CD8-positive, alpha-beta memory T cell (primary cell): ENCODE data around the gene GPC6. TPM values are rescaled to one million over a fixed set of nuclear protein-coding genes. Genes with fewer than 3 reads are reported as not detected.

Experiments
- CTCF ChIA-PET: fragments of 350-600 bp; sonication (Branson Sonifier 250); formaldehyde crosslinking; loops from one replicate; lab custom pipeline; 2021; ENCODE audit warnings: antibody characterized with exemption; lab: Charles Lee
- POLR2A ChIA-PET: fragments of 350-600 bp; sonication (Branson Sonifier 250); formaldehyde crosslinking; loops from one replicate; lab custom pipeline; 2021; ENCODE audit warnings: antibody characterized with exemption; lab: Charles Lee
- DNase-seq, 5 donors: peaks; one replicate each; pipeline versions ENCODE4 v3.0.0 to v3.0.0-alpha.2; 2020 to 2022; ENCODE audit warnings: mixed read lengths in 1 of 5
- H3K27ac ChIP-seq: one replicate; pipeline ENCODE4 v1.7.0; 2013; ENCODE audit warnings: low read depth, mild to moderate bottlenecking, low read length, moderate library complexity
- H3K27me3 ChIP-seq: 2 replicates; pipeline ENCODE4 v1.7.0; 2013; ENCODE audit warnings: low read length, mild to moderate bottlenecking; ENCODE audit not compliant: insufficient read depth, poor library complexity, severe bottlenecking
- H3K36me3 ChIP-seq: 2 replicates; pipeline ENCODE4 v1.7.0; 2013; ENCODE audit warnings: mild to moderate bottlenecking, low read length, moderate library complexity; ENCODE audit not compliant: insufficient read depth
- H3K4me1 ChIP-seq: 2 replicates; pipeline ENCODE4 v1.7.0; 2013; ENCODE audit warnings: mild to moderate bottlenecking, low read length, moderate library complexity; ENCODE audit not compliant: insufficient read depth
- H3K4me3 ChIP-seq: 2 replicates; pipeline ENCODE4 v1.7.0; 2013; ENCODE audit warnings: mild to moderate bottlenecking, low read length
- H3K9me3 ChIP-seq: 2 replicates; pipeline ENCODE4 v1.7.0; 2013; ENCODE audit warnings: mild to moderate bottlenecking, low read length
- H3K27ac Mint-ChIP-seq, 8 donors: one replicate each; pipeline ENCODE4 v1.8.0; 2020 to 2021; ENCODE audit warnings: mixed read lengths in 8 of 8, mild to moderate bottlenecking in 6 of 8, inconsistent platforms in 3 of 8, moderate library complexity in 3 of 8
- H3K27me3 Mint-ChIP-seq, 2 donors: one replicate each; pipeline ENCODE4 v1.8.0; 2020 to 2021; ENCODE audit warnings: mixed read lengths in 2 of 2, mild to moderate bottlenecking in 1 of 2, moderate library complexity in 1 of 2
- H3K36me3 Mint-ChIP-seq, 3 donors: one replicate each; pipeline ENCODE4 v1.8.0; 2020 to 2021; ENCODE audit warnings: mixed read lengths in 3 of 3, inconsistent platforms in 1 of 3, mild to moderate bottlenecking in 1 of 3
- H3K4me1 Mint-ChIP-seq, 3 donors: one replicate each; pipeline ENCODE4 v1.8.0; 2020 to 2021; ENCODE audit warnings: mixed read lengths in 3 of 3, inconsistent platforms in 1 of 3, mild to moderate bottlenecking in 1 of 3
- H3K4me3 Mint-ChIP-seq, 7 donors: one replicate each; pipeline ENCODE4 v1.8.0; 2020 to 2021; ENCODE audit warnings: mixed read lengths in 7 of 7, mild to moderate bottlenecking in 6 of 7, moderate library complexity in 4 of 7, inconsistent platforms in 2 of 7
- H3K9me3 Mint-ChIP-seq, 5 donors: one replicate each; pipeline ENCODE4 v1.8.0; 2020 to 2022; ENCODE audit warnings: mixed read lengths in 5 of 5, mild to moderate bottlenecking in 3 of 5, moderate library complexity in 2 of 5, inconsistent platforms in 1 of 5
- polyA plus RNA-seq: library from polyadenylated mRNA; unstranded; fragments of 300-500 nt; fragmentation: Illumina TruSeq; gene quantifications from one replicate; pipeline ENCODE4 v1.2.3, GENCODE V29; 2021
- total RNA-seq, 2 experiments: library from RNA; stranded (reverse); gene quantifications; one replicate each; pipeline ENCODE4 v1.2.3, GENCODE V29; 2021

Gene GPC6
- total and polyA plus RNA-seq, 3 experiments from 2014 or later, result not detected

GRCh38 chr13:94057618-94058186, 831.1 kb downstream of the GPC6 start:
- Histone ChIP-seq H3K27me3 (no peaks in the 10 kb centered on the region), H3K4me3 (no peak overlapping the region), H3K9me3 (no peaks in the 10 kb centered on the region), H3K36me3 (no peaks in the 10 kb centered on the region), H3K27ac (no peak overlapping the region), H3K4me1 (no peaks in the 10 kb centered on the region)
- Mint-ChIP-seq H3K27ac (no peak overlapping the region), H3K4me3 (no peak overlapping the region), H3K36me3 (no peaks in the 10 kb centered on the region), H3K27me3 (peaks cover 1 to 8% of the 10 kb centered on the region in 2 donors), H3K4me1 (no peaks in the 10 kb centered on the region), H3K9me3 (no peaks in the 10 kb centered on the region)
- ChIA-PET POLR2A (no interaction called here), CTCF (no interaction called here)
- DNase-seq, result no peak

GRCh38 chr13:94058821-94059360, 832.3 kb downstream of the GPC6 start:
- Mint-ChIP-seq H3K4me3 (no peak overlapping the region), H3K27me3 (peaks cover 0 to 1% of the 10 kb centered on the region in 2 donors), H3K9me3 (no peaks in the 10 kb centered on the region), H3K27ac (no peak overlapping the region), H3K36me3 (no peaks in the 10 kb centered on the region), H3K4me1 (no peaks in the 10 kb centered on the region)
- Histone ChIP-seq H3K4me3 (no peak overlapping the region), H3K27me3 (no peaks in the 10 kb centered on the region), H3K9me3 (no peaks in the 10 kb centered on the region), H3K36me3 (no peaks in the 10 kb centered on the region), H3K27ac (no peak overlapping the region), H3K4me1 (no peaks in the 10 kb centered on the region)
- CTCF ChIA-PET, result no interaction called here
- POLR2A ChIA-PET, result no interaction called here
- DNase-seq, result no peak

GRCh38 chr13:94061301-94061700, 834.7 kb downstream of the GPC6 start:
- POLR2A ChIA-PET, result no interaction called here
- no peaks in the 10 kb centered on the region for H3K4me1 Mint-ChIP-seq
- no peak overlapping the region for H3K27ac ChIP-seq
- H3K9me3 Mint-ChIP-seq, result no peaks in the 10 kb centered on the region
- no peaks in the 10 kb centered on the region for H3K9me3 ChIP-seq
- H3K27me3 ChIP-seq, result no peaks in the 10 kb centered on the region
- no peak overlapping the region for H3K4me3 ChIP-seq
- no peak overlapping the region for H3K4me3 Mint-ChIP-seq
- CTCF ChIA-PET, result no interaction called here
- DNase-seq, result no peak
- no peaks in the 10 kb centered on the region for H3K27me3 Mint-ChIP-seq
- no peaks in the 10 kb centered on the region for H3K36me3 ChIP-seq
- no peaks in the 10 kb centered on the region for H3K4me1 ChIP-seq
- no peaks in the 10 kb centered on the region for H3K36me3 Mint-ChIP-seq
- no peak overlapping the region for H3K27ac Mint-ChIP-seq

DNA sequence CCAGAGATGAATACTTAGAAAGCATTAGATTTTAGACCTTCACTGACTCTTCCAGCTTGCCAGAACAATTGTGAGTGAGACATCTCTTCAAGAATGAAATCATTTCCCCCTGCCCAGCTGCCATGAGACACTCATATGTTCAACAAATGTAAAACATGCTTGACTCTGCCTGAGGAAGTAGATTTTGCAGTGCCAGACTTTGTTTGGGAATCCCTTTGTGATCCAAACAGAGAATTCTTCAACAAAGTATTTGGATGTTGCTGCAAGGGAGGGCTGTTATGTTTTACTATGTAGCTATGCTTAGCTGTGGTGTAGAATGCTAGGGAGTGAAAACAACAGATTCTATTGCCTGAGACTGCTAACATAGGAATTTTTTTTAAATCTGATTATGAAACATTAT, 836.5 kb downstream of the GPC6 start:
- Mint-ChIP-seq H3K36me3 (no peaks in the 10 kb centered on the region), H3K27ac (peak overlapping the region in 1 of 8 donors; percentile 43), H3K4me3 (no peak overlapping the region), H3K4me1 (no peaks in the 10 kb centered on the region), H3K27me3 (peaks cover 0 to 10% of the 10 kb centered on the region in 2 donors), H3K9me3 (no peaks in the 10 kb centered on the region)
- Histone ChIP-seq H3K36me3 (no peaks in the 10 kb centered on the region), H3K4me3 (no peak overlapping the region), H3K27me3 (no peaks in the 10 kb centered on the region), H3K9me3 (no peaks in the 10 kb centered on the region), H3K4me1 (no peaks in the 10 kb centered on the region), H3K27ac (no peak overlapping the region)
- CTCF ChIA-PET, result no interaction called here
- POLR2A ChIA-PET, result no interaction called here
- DNase-seq, result no peak

DNA sequence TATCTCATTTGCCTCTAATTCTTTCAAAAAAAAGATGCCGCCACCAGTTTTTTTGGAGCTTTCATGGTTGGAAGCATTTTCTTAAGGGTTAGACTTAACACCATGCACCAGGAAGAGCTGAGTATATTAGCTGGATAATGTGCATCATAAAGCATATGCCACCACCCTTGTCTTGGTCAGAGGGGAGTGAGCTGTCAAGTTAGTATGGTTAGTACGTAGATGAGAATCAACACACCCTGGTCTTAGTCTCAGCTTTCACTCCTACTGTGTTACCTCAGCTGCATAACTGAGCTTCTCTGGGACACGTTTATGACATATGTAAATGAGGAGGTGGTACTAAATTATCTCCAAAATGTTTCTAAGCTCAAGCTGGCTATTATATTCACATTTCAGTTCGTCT, 837.2 kb downstream of the GPC6 start:
- Histone ChIP-seq H3K27me3 (no peaks in the 10 kb centered on the region), H3K9me3 (no peaks in the 10 kb centered on the region), H3K4me1 (no peaks in the 10 kb centered on the region), H3K36me3 (no peaks in the 10 kb centered on the region), H3K27ac (no peak overlapping the region), H3K4me3 (no peak overlapping the region)
- H3K4me3 Mint-ChIP-seq, result no peak overlapping the region
- H3K9me3 Mint-ChIP-seq, result no peaks in the 10 kb centered on the region
- H3K36me3 Mint-ChIP-seq, result no peaks in the 10 kb centered on the region
- H3K27ac Mint-ChIP-seq, result no peak overlapping the region
- H3K27me3 Mint-ChIP-seq, result peaks cover 2 to 17% of the 10 kb centered on the region in 2 donors
- CTCF ChIA-PET, result no interaction called here
- no peaks in the 10 kb centered on the region for H3K4me1 Mint-ChIP-seq
- no peak for DNase-seq
- POLR2A ChIA-PET, result no interaction called here

DNA sequence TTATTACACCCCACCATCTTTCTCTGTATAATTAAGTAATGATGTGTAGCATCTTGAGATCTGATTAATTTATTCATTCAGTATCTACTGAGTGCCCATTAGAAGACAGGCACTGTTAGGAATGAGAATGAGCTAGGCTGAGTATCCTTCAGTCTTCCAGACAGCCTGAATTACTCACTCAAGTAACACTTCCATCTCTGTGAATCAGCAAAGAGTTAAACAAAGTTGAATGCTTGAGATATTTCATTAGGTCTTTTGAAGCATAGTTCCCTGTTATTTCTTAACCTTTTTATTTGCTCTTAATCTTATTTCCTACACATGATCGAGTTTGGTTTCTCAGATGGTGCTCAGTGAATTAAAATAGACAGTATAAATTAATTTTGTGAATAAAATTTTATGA, 839.1 kb downstream of the GPC6 start:
- no peak overlapping the region for H3K27ac Mint-ChIP-seq
- no peaks in the 10 kb centered on the region for H3K9me3 Mint-ChIP-seq
- no peak overlapping the region for H3K4me3 Mint-ChIP-seq
- H3K36me3 Mint-ChIP-seq, result peaks cover 0 to 2% (median 0%) of the 10 kb centered on the region in 3 donors
- H3K27me3 ChIP-seq, result no peaks in the 10 kb centered on the region
- DNase-seq, result no peak
- H3K36me3 ChIP-seq, result no peaks in the 10 kb centered on the region
- ChIA-PET POLR2A (no interaction called here), CTCF (no interaction called here)
- H3K27me3 Mint-ChIP-seq, result peaks cover 4 to 17% of the 10 kb centered on the region in 2 donors
- no peaks in the 10 kb centered on the region for H3K4me1 ChIP-seq
- no peaks in the 10 kb centered on the region for H3K4me1 Mint-ChIP-seq
- no peaks in the 10 kb centered on the region for H3K9me3 ChIP-seq
- no peak overlapping the region for H3K27ac ChIP-seq
- no peak overlapping the region for H3K4me3 ChIP-seq

GRCh38 chr13:94073007-94073744, 846.6 kb downstream of the GPC6 start:
- no peaks in the 10 kb centered on the region for H3K9me3 ChIP-seq
- no peak for DNase-seq
- no peak overlapping the region for H3K27ac ChIP-seq
- Mint-ChIP-seq H3K27ac (peak overlapping the region in 1 of 8 donors; percentile 81), H3K36me3 (peaks cover 0 to 2% (median 0%) of the 10 kb centered on the region in 3 donors), H3K9me3 (peaks cover 2 to 14% (median 7%) of the 10 kb centered on the region in 5 donors), H3K4me1 (no peaks in the 10 kb centered on the region), H3K27me3 (peaks cover 4 to 15% of the 10 kb centered on the region in 2 donors), H3K4me3 (no peak overlapping the region)
- CTCF ChIA-PET, result no interaction called here
- no peak overlapping the region for H3K4me3 ChIP-seq
- no peaks in the 10 kb centered on the region for H3K36me3 ChIP-seq
- H3K4me1 ChIP-seq, result no peaks in the 10 kb centered on the region
- H3K27me3 ChIP-seq, result no peaks in the 10 kb centered on the region
- POLR2A ChIA-PET, result no interaction called here

DNA sequence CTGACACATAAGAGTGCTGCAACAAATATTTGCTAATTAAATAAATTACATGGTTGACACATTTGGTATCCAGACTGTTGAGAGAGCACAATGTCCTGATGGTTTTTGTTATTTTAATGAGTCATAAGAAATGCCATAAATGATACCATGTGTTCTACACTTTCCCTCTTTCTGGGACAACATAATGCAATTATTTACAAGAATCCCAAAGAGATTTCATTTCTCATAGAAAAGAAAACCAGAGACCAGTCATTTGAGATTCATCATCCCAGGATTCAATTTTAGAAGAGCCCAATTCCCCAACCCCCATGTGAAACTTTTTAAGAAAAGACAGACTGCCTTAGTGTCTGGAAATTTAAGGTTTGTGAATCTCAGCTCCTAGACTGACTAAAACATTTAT, 853.3 kb downstream of the GPC6 start:
- Histone ChIP-seq H3K4me1 (no peaks in the 10 kb centered on the region), H3K36me3 (no peaks in the 10 kb centered on the region), H3K27ac (no peak overlapping the region), H3K27me3 (no peaks in the 10 kb centered on the region), H3K9me3 (no peaks in the 10 kb centered on the region), H3K4me3 (no peak overlapping the region)
- peaks cover 2 to 14% (median 7%) of the 10 kb centered on the region in 5 donors for H3K9me3 Mint-ChIP-seq
- H3K36me3 Mint-ChIP-seq, result no peaks in the 10 kb centered on the region
- no peak overlapping the region for H3K27ac Mint-ChIP-seq
- no peaks in the 10 kb centered on the region for H3K4me1 Mint-ChIP-seq
- ChIA-PET CTCF (no interaction called here), POLR2A (no interaction called here)
- H3K4me3 Mint-ChIP-seq, result no peak overlapping the region
- no peak for DNase-seq
- peaks cover 0 to 32% of the 10 kb centered on the region in 2 donors for H3K27me3 Mint-ChIP-seq
